Hypothalamus (tissue), 51 donors: ENCODE data around the gene UMODL1.
"Not testable (repeated sequence)": the region's sequence is repeated elsewhere in the genome, so short reads cannot be mapped to it uniquely, and the experiment has no call there.

Source experiments
- DNase-seq, 51 donors: peaks; one replicate each; lab custom pipeline; 2025; lab: John Stamatoyannopoulos, UW

UMODL1 gene

GRCh38 chr21:42160111-42160721, 89.1 kb downstream of the UMODL1 start:
- DNase-seq = no peak

- no peak for DNase-seq
Observed at GRCh38 chr21:42160765-42161164, 89.6 kb downstream of the UMODL1 start.

GRCh38 chr21:42161401-42161955, 90.4 kb downstream of the UMODL1 start:
- DNase-seq = no peak

- peak in 2 of 51 donors; percentile 9 to 20 for DNase-seq
Observed at GRCh38 chr21:42161956-42162681, 91.0 kb downstream of the UMODL1 start.

- peak in 1 of 51 donors; percentile 52 for DNase-seq
Observed at GRCh38 chr21:42162831-42163510, 91.9 kb downstream of the UMODL1 start.

GRCh38 chr21:42163511-42163863, 92.4 kb downstream of the UMODL1 start:
- DNase-seq = no peak

GRCh38 chr21:42164064-42164789, 93.1 kb downstream of the UMODL1 start:
- DNase-seq = peak in 30 of 51 donors; percentile 10 to 77 (median 47)

- DNase-seq = no peak
Observed at GRCh38 chr21:42164818-42165217, 93.7 kb downstream of the UMODL1 start.

GRCh38 chr21:42165901-42166300, 94.8 kb downstream of the UMODL1 start:
- no peak for DNase-seq

- no peak for DNase-seq
Observed at GRCh38 chr21:42169758-42170157, 98.6 kb downstream of the UMODL1 start.

- peak in 25 of 51 donors; percentile 18 to 87 (median 57) for DNase-seq
Observed at GRCh38 chr21:42171091-42172053, 100.3 kb downstream of the UMODL1 start.

- no peak for DNase-seq
Observed at GRCh38 chr21:42172596-42173483, 101.7 kb downstream of the UMODL1 start.

- no peak for DNase-seq
Observed at GRCh38 chr21:42174173-42174572, 103.1 kb downstream of the UMODL1 start.

- no peak for DNase-seq
Observed at GRCh38 chr21:42175110-42175710, 104.1 kb downstream of the UMODL1 start.

GRCh38 chr21:42176859-42177258, 105.7 kb downstream of the UMODL1 start:
- peak in 1 of 51 donors; percentile 14 for DNase-seq

- DNase-seq = peak in 9 of 51 donors; percentile 18 to 45 (median 28)
Observed at GRCh38 chr21:42179316-42179715, 108.2 kb downstream of the UMODL1 start.

- not testable (repeated sequence) for DNase-seq
Observed at GRCh38 chr21:42180001-42180400, 108.9 kb downstream of the UMODL1 start.

GRCh38 chr21:42182713-42183371, 111.7 kb downstream of the UMODL1 start:
- no peak for DNase-seq
